Measurements from ENCODE around the gene PHACTR3.

Gene PHACTR3

GRCh38 chr20:59738851-59739250, 134.5 kb downstream of the PHACTR3 start:
- no peak for DNase-seq

GRCh38 chr20:59740621-59741020, 136.3 kb downstream of the PHACTR3 start:
- no peak for DNase-seq

- no peak for DNase-seq
These were observed 136.7 kb downstream of the PHACTR3 start for GRCh38 chr20:59741073-59741472.

- DNase-seq = no peak
These were observed 138.2 kb downstream of the PHACTR3 start for GRCh38 chr20:59742351-59743095.

- DNase-seq = no peak
These were observed 139.0 kb downstream of the PHACTR3 start for GRCh38 chr20:59743308-59743707.

- peak; percentile 19 for DNase-seq
These were observed 139.6 kb downstream of the PHACTR3 start for GRCh38 chr20:59743767-59744485.

- DNase-seq = no peak
These were observed 140.4 kb downstream of the PHACTR3 start for GRCh38 chr20:59744756-59745155.

GRCh38 chr20:59745201-59745600, 140.9 kb downstream of the PHACTR3 start:
- no peak for DNase-seq

GRCh38 chr20:59745716-59746115, 141.4 kb downstream of the PHACTR3 start:
- no peak for DNase-seq

GRCh38 chr20:59746155-59746554, 141.8 kb downstream of the PHACTR3 start:
- no peak for DNase-seq

- DNase-seq = no peak
These were observed 143.6 kb downstream of the PHACTR3 start for GRCh38 chr20:59747671-59748515.

- no peak for DNase-seq
These were observed 144.4 kb downstream of the PHACTR3 start for GRCh38 chr20:59748619-59749191.

- no peak for DNase-seq
These were observed 145.0 kb downstream of the PHACTR3 start for GRCh38 chr20:59749301-59749700.

GRCh38 chr20:59750209-59750840, 146.0 kb downstream of the PHACTR3 start:
- no peak for DNase-seq

- peak; percentile 79 for DNase-seq
These were observed 146.9 kb downstream of the PHACTR3 start for GRCh38 chr20:59751075-59751711.

- DNase-seq = no peak
These were observed 147.8 kb downstream of the PHACTR3 start for GRCh38 chr20:59752101-59752586.

GRCh38 chr20:59752704-59753460, 148.5 kb downstream of the PHACTR3 start:
- no peak for DNase-seq

GRCh38 chr20:59753836-59754235, 149.5 kb downstream of the PHACTR3 start:
- DNase-seq = no peak

GRCh38 chr20:59754551-59754950, 150.2 kb downstream of the PHACTR3 start:
- no peak for DNase-seq

GRCh38 chr20:59756241-59756640, 151.9 kb downstream of the PHACTR3 start:
- DNase-seq = no peak

GRCh38 chr20:59764037-59764436, 159.7 kb downstream of the PHACTR3 start:
- no peak for DNase-seq
